GM23338 (cell line): ENCODE measurements around the gene GATAD2B. TPM values are rescaled to one million over a fixed set of nuclear protein-coding genes. Genes with fewer than 3 reads are reported as not detected.

Source experiments
- ATAC-seq: fragments of 200-7000 bp; cut with Tn5 transposase; 3 replicates; pipeline ENCODE4 v1.9.1; 2020
- DNase-seq: peaks from one replicate; pipeline ENCODE4 v3.0.0-alpha.2; 2015; ENCODE audit warnings: low spot score
- H2AFZ ChIP-seq: fragments of 200-600 bp; sonication (generic); 2 replicates; pipeline ENCODE4 v1.8.0; 2016; ENCODE audit warnings: antibody characterized with exemption, mild to moderate bottlenecking, moderate library complexity
- H3F3A ChIP-seq: fragments of 200-600 bp; sonication (generic); replicated peaks from 2 replicates; pipeline ENCODE4 v1.8.0; 2017; ENCODE audit warnings: antibody characterized with exemption, mixed run types, low read depth
- H3K27ac ChIP-seq: fragments of 200-600 bp; sonication (generic); 2 replicates; pipeline ENCODE4 v1.6.1; 2016; ENCODE audit warnings: low read depth
- H3K27me3 ChIP-seq: fragments of 200-600 bp; sonication (generic); 2 replicates; pipeline ENCODE4 v1.8.0; 2016; ENCODE audit warnings: mild to moderate bottlenecking, mixed run types, moderate library complexity; ENCODE audit not compliant: insufficient read depth
- H3K36me3 ChIP-seq: fragments of 200-600 bp; sonication (generic); 2 replicates; pipeline ENCODE4 v1.8.0; 2016; ENCODE audit warnings: mild to moderate bottlenecking; ENCODE audit not compliant: insufficient read depth
- H3K4me1 ChIP-seq: fragments of 200-600 bp; sonication (generic); 2 replicates; pipeline ENCODE4 v1.8.0; 2016; ENCODE audit warnings: mild to moderate bottlenecking, moderate library complexity; ENCODE audit not compliant: insufficient read depth
- H3K4me2 ChIP-seq: fragments of 200-600 bp; sonication (generic); 2 replicates; pipeline ENCODE4 v1.7.1; 2017; ENCODE audit warnings: mixed run types
- H3K4me3 ChIP-seq: fragments of 200-600 bp; sonication (generic); 2 replicates; pipeline ENCODE4 v1.6.1; 2016; ENCODE audit warnings: mixed run types
- H3K79me2 ChIP-seq: fragments of 200-600 bp; sonication (generic); replicated peaks from 2 replicates; pipeline ENCODE4 v1.8.0; 2017; ENCODE audit warnings: mild to moderate bottlenecking; ENCODE audit not compliant: insufficient read depth
- H3K9me2 ChIP-seq: fragments of 200-600 bp; sonication (generic); 2 replicates; pipeline ENCODE4 v1.8.0; 2017; ENCODE audit not compliant: insufficient read depth
- H4K20me1 ChIP-seq: fragments of 200-600 bp; sonication (generic); replicated peaks from 2 replicates; pipeline ENCODE4 v1.8.0; 2017; ENCODE audit warnings: mild to moderate bottlenecking; ENCODE audit not compliant: insufficient read depth
- H3K27ac Mint-ChIP-seq: 2 replicates; pipeline ENCODE4 v1.8.0; 2020; ENCODE audit warnings: inconsistent platforms, mild to moderate bottlenecking, moderate library complexity, mixed read lengths
- H3K27me3 Mint-ChIP-seq: 3 replicates; pipeline ENCODE4 v1.8.0; 2022; ENCODE audit warnings: low read depth, mild to moderate bottlenecking, moderate library complexity, mixed read lengths, inconsistent platforms; ENCODE audit not compliant: insufficient read depth, poor library complexity
- H3K36me3 Mint-ChIP-seq: 3 replicates; pipeline ENCODE4 v1.8.0; 2021; ENCODE audit warnings: low read depth, mild to moderate bottlenecking, inconsistent platforms, moderate library complexity, mixed read lengths
- H3K4me1 Mint-ChIP-seq: 3 replicates; pipeline ENCODE4 v1.8.0; 2020; ENCODE audit warnings: mild to moderate bottlenecking, inconsistent platforms, mixed read lengths
- H3K4me3 Mint-ChIP-seq: 3 replicates; pipeline ENCODE4 v1.8.0; 2021; ENCODE audit warnings: moderate library complexity, mild to moderate bottlenecking, inconsistent platforms, mixed read lengths
- H3K9me3 Mint-ChIP-seq: 3 replicates; pipeline ENCODE4 v1.8.0; 2020; ENCODE audit warnings: moderate library complexity, mild to moderate bottlenecking, inconsistent platforms, mixed read lengths
- ETS1 ChIP-seq: IDR thresholded peaks from 2 replicates; pipeline ENCODE4 v1.6.1; 2016; ENCODE audit warnings: antibody characterized with exemption
- EZH2 ChIP-seq: fragments of 200-600 bp; sonication (generic); IDR thresholded peaks from one replicate; pipeline ENCODE4 v1.8.0; 2017; ENCODE audit warnings: antibody characterized with exemption, mild to moderate bottlenecking, low read depth; ENCODE audit not compliant: unreplicated experiment
- POLR2AphosphoS5 ChIP-seq: IDR thresholded peaks from 2 replicates; pipeline ENCODE4 v1.6.1; 2016; ENCODE audit warnings: antibody characterized with exemption, low read depth
- polyA plus RNA-seq: library from polyadenylated mRNA; unstranded; fragments of >200 nt; fragmentation: Nextera tagmentation; extraction: Ambion mirVana; gene quantifications from 2 replicates; pipeline ENCODE4 v1.2.1, GENCODE V29; 2016
- total RNA-seq: library from RNA; depleted of rRNA; stranded (reverse); fragments of >200 nt; shearing (Covaris generic); gene quantifications from 2 replicates; pipeline ENCODE4 v1.2.3, GENCODE V29; 2014
- TF ChIP-seq, protein P1 (sequence below): fragments of 250-450 bp; sonication (Bioruptor Pico); IDR thresholded peaks from 2 replicates; pipeline ENCODE4 v1.5.0; 2020; ENCODE audit warnings: mild to moderate bottlenecking, moderate library complexity
- TF ChIP-seq, protein P2 (sequence below): IDR thresholded peaks from one replicate; pipeline ENCODE4 v1.6.1; 2018; ENCODE audit warnings: antibody characterized with exemption; ENCODE audit not compliant: unreplicated experiment
- TF ChIP-seq, protein P3 (sequence below), 2 experiments: fragments of 200-600 bp in 1 of 2; sonication (generic) in 1 of 2; conservative IDR thresholded peaks; 2 replicates each; pipeline versions ENCODE4 v1.5.1 to v1.6.1; 2016 to 2017; ENCODE audit warnings: antibody characterized with exemption in 2 of 2, low read depth in 2 of 2, mild to moderate bottlenecking in 2 of 2, moderate library complexity in 1 of 2

GATAD2B gene
- total and polyA plus RNA-seq, 2 experiments from 2014 or later: 5.2 to 17.8 TPM

GRCh38 chr1:153951183-153951582 lies 28.4 kb upstream of the GATAD2B start (continued):
- TF ChIP-seq, protein P1, sequence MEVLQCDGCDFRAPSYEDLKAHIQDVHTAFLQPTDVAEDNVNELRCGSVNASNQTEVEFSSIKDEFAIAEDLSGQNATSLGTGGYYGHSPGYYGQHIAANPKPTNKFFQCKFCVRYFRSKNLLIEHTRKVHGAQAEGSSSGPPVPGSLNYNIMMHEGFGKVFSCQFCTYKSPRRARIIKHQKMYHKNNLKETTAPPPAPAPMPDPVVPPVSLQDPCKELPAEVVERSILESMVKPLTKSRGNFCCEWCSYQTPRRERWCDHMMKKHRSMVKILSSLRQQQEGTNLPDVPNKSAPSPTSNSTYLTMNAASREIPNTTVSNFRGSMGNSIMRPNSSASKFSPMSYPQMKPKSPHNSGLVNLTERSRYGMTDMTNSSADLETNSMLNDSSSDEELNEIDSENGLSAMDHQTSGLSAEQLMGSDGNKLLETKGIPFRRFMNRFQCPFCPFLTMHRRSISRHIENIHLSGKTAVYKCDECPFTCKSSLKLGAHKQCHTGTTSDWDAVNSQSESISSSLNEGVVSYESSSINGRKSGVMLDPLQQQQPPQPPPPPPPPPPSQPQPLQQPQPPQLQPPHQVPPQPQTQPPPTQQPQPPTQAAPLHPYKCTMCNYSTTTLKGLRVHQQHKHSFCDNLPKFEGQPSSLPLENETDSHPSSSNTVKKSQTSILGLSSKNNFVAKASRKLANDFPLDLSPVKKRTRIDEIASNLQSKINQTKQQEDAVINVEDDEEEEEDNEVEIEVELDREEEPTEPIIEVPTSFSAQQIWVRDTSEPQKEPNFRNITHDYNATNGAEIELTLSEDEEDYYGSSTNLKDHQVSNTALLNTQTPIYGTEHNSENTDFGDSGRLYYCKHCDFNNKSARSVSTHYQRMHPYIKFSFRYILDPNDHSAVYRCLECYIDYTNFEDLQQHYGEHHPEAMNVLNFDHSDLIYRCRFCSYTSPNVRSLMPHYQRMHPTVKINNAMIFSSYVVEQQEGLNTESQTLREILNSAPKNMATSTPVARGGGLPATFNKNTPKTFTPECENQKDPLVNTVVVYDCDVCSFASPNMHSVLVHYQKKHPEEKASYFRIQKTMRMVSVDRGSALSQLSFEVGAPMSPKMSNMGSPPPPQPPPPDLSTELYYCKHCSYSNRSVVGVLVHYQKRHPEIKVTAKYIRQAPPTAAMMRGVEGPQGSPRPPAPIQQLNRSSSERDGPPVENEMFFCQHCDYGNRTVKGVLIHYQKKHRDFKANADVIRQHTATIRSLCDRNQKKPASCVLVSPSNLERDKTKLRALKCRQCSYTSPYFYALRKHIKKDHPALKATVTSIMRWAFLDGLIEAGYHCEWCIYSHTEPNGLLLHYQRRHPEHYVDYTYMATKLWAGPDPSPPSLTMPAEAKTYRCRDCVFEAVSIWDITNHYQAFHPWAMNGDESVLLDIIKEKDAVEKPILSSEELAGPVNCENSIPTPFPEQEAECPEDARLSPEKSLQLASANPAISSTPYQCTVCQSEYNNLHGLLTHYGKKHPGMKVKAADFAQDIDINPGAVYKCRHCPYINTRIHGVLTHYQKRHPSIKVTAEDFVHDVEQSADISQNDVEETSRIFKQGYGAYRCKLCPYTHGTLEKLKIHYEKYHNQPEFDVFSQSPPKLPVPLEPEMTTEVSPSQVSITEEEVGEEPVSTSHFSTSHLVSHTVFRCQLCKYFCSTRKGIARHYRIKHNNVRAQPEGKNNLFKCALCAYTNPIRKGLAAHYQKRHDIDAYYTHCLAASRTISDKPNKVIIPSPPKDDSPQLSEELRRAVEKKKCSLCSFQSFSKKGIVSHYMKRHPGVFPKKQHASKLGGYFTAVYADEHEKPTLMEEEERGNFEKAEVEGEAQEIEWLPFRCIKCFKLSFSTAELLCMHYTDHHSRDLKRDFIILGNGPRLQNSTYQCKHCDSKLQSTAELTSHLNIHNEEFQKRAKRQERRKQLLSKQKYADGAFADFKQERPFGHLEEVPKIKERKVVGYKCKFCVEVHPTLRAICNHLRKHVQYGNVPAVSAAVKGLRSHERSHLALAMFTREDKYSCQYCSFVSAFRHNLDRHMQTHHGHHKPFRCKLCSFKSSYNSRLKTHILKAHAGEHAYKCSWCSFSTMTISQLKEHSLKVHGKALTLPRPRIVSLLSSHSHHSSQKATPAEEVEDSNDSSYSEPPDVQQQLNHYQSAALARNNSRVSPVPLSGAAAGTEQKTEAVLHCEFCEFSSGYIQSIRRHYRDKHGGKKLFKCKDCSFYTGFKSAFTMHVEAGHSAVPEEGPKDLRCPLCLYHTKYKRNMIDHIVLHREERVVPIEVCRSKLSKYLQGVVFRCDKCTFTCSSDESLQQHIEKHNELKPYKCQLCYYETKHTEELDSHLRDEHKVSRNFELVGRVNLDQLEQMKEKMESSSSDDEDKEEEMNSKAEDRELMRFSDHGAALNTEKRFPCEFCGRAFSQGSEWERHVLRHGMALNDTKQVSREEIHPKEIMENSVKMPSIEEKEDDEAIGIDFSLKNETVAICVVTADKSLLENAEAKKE: no peak
- TF ChIP-seq, protein P2, sequence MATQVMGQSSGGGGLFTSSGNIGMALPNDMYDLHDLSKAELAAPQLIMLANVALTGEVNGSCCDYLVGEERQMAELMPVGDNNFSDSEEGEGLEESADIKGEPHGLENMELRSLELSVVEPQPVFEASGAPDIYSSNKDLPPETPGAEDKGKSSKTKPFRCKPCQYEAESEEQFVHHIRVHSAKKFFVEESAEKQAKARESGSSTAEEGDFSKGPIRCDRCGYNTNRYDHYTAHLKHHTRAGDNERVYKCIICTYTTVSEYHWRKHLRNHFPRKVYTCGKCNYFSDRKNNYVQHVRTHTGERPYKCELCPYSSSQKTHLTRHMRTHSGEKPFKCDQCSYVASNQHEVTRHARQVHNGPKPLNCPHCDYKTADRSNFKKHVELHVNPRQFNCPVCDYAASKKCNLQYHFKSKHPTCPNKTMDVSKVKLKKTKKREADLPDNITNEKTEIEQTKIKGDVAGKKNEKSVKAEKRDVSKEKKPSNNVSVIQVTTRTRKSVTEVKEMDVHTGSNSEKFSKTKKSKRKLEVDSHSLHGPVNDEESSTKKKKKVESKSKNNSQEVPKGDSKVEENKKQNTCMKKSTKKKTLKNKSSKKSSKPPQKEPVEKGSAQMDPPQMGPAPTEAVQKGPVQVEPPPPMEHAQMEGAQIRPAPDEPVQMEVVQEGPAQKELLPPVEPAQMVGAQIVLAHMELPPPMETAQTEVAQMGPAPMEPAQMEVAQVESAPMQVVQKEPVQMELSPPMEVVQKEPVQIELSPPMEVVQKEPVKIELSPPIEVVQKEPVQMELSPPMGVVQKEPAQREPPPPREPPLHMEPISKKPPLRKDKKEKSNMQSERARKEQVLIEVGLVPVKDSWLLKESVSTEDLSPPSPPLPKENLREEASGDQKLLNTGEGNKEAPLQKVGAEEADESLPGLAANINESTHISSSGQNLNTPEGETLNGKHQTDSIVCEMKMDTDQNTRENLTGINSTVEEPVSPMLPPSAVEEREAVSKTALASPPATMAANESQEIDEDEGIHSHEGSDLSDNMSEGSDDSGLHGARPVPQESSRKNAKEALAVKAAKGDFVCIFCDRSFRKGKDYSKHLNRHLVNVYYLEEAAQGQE: no peak

DNA sequence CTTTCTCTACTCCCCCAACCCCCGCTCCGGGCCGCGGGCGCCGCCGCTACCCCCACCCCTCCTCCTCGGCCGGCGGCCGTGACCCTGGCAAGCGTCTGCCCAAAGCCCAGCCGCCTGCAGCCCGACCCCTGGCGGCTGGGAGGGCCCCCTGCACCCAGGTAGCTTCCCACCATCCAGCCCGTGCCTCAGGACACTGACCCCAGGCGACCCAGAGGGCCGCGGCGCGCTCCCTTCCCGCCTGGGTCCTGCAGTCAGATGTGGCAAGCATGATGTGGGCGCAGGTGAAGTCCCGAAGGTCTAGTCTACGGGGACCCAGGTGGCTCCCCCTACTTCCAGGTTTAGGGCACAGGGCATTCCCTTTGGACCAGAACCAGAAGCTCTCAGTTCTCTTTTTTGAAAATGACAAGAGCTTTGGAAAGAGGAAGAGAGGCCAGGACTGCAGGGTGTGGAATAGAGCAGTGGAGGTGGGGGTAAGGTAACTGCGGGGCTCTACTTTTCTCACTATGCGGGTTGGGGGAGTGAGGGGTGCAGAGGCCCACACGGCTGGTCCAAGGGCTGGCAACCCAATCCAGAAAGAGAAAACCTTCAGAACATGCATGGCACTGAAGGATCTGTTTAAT lies 24.0 kb upstream of the GATAD2B start, which contains the start of gene DENND4B:
Gene DENND4B, minus strand, starts transcription at position 97 of the 620 bp plus-strand sequence. CDS start 2,344 bp downstream, outside the sequence.
- Mint-ChIP-seq H3K4me3 (peak within 1 kb of the TSS; percentile 87), H3K9me3 (no peaks in the 10 kb centered on the region; the same call in 2 of the 3 replicates), H3K27ac (peak within 1 kb of the TSS; percentile 73), H3K4me1 (peaks cover 18% of the 10 kb centered on the region), H3K27me3 (peaks cover 15% of the 10 kb centered on the region), H3K36me3 (peaks cover 48% of the 10 kb centered on the region)
- Histone ChIP-seq H3K9me2 (no peaks in the 10 kb centered on the region), H3K79me2 (peaks cover 20% of the 10 kb centered on the region), H3K4me1 (peaks cover 10% of the 10 kb centered on the region; the same call in 1 of the 2 replicates), H2AFZ (peak within 1 kb of the TSS; percentile 72), H3F3A (peaks cover 5% of the 10 kb centered on the region; the same call in 1 of the 2 replicates), H3K36me3 (peaks cover 14% of the 10 kb centered on the region; the same call in 1 of the 2 replicates), H3K27me3 (no peaks in the 10 kb centered on the region), H3K4me2 (peak within 1 kb of the TSS; percentile 99), H3K4me3 (peak within 1 kb of the TSS; percentile 95), H3K27ac (peak within 1 kb of the TSS; percentile 72; the same call in 1 of the 2 replicates), H4K20me1 (peaks cover 10% of the 10 kb centered on the region; the same call in 1 of the 2 replicates)
- ATAC-seq: peak; percentile 92
- no peak for TF ChIP-seq ETS1
- peak; percentile 52 for TF ChIP-seq POLR2AphosphoS5
- TF ChIP-seq, protein P3, sequence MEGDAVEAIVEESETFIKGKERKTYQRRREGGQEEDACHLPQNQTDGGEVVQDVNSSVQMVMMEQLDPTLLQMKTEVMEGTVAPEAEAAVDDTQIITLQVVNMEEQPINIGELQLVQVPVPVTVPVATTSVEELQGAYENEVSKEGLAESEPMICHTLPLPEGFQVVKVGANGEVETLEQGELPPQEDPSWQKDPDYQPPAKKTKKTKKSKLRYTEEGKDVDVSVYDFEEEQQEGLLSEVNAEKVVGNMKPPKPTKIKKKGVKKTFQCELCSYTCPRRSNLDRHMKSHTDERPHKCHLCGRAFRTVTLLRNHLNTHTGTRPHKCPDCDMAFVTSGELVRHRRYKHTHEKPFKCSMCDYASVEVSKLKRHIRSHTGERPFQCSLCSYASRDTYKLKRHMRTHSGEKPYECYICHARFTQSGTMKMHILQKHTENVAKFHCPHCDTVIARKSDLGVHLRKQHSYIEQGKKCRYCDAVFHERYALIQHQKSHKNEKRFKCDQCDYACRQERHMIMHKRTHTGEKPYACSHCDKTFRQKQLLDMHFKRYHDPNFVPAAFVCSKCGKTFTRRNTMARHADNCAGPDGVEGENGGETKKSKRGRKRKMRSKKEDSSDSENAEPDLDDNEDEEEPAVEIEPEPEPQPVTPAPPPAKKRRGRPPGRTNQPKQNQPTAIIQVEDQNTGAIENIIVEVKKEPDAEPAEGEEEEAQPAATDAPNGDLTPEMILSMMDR (conservative IDR thresholded peaks at IDR 0.05; ENCODE audit: low read depth in 2 of 2): peak; percentile 69 to 91
- no peak for TF ChIP-seq EZH2
- peak; percentile 95 for DNase-seq
